ENCODE data around the gene SRSF7. TPM values are rescaled to one million over a fixed set of nuclear protein-coding genes. Genes with fewer than 3 reads are reported as not detected.
"Not testable (repeated sequence)": the region's sequence is repeated elsewhere in the genome, so short reads cannot be mapped to it uniquely, and the experiment has no call there.

Gene SRSF7
- polyA plus RNA-seq, 4 donors, result 209 to 259 (median 233) TPM

DNA sequence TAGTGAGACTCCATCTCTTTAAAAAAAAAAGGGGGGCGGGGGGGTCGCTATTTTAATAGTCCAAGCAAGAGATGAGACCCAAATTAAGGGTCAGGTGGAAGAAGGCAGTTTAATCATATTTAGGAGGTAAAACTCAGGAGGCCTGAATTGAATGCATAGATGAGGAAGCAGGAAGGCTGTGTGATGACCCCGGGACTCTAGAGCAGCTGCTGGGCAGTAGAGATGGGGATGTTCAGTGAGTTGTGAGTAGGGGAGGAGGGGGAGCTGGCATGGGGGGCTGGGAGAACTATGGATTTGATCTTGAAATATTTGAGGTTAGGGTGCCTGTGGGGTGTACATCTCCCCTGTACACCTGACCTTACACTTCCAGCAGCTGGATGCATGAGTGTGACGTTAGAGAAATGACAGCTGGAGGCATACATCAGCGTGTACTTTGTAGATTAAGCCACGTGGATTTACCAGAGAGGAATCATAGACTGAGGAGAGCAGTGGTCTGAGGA is 44.3 kb downstream of the SRSF7 start:
- no peak for DNase-seq (ENCODE audit: low read depth in 4 of 4, low spot score in 2 of 4)

DNA sequence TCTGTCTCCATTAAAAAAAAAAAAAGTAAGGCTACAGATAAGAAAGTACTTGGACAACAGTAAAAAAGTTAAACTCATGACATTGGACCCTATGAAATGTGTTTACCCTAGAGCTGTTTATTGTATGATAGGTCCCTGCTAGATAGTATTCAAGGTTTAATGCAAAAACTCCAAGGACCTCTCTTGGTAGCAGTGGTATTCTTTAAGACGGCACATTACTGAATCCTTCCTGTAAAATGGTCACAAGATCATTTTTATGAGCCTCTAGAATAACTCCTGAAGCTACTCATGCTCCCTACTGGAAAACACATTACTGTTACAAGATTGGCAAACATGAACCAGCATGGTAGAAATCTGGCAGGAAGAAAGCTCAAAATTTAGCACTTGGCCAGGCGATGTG is 46.5 kb downstream of the SRSF7 start:
- no peak for DNase-seq (ENCODE audit: low read depth in 4 of 4, low spot score in 2 of 4)

DNA sequence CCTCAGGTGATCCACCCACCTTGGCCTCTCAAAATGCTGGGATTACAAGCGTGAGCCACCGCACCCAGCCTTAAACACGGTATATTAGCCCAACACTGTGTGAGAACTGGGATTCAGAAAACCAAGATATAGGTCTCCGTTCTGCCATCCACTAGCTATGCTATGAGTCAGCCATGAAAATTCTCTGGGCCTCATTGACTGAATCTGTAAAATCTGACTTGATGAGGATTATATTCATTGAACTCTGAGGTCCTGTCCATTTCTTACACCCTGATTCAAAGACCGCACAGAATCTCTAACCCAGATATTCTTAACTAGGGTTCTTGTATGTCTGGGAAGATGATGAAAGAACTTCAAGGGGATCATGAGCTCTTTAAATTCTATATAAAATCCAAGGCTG is 47.8 kb downstream of the SRSF7 start:
- DNase-seq (ENCODE audit: low read depth in 4 of 4, low spot score in 2 of 4), result not testable (repeated sequence)

DNA sequence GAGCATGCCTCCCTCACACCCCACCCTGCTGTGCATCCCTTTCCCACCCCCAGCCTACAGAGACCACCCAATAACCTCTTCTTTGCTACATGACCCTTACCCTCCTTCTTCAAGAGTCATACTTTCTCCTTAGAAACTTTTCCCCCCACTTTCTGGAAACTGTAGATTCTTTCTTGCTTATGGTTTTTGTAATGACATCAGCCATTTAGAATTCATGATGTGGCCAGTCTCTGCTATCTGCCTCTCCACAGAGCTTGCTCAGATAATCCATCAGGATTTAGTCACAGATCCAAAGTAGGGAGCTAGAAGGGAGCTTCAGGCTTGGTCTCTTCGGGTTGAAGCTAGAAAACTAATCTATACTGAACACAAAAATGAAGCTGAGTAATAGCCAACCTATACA is 48.7 kb downstream of the SRSF7 start:
- no peak for DNase-seq (ENCODE audit: low read depth in 4 of 4, low spot score in 2 of 4)

DNA sequence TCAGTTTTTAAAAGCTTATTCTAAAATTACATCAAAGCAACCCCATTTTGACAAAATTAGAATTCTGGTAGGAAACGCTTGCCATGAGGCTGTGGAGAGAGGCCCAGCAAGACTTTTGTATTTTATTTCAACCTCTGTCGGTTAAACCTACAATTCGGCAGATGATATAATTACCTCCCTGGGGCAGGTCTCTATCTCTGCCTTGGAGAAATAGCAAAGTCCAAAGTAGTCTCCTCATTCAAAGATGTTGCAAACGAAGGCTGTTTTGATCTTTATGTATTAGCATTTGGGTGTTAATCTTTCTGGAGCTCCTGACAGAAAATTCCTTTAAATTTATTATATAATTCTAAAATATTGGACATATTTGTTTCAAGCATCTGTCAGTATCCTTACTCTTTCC is 49.6 kb downstream of the SRSF7 start:
- DNase-seq (ENCODE audit: low read depth in 4 of 4, low spot score in 2 of 4), result no peak

DNA sequence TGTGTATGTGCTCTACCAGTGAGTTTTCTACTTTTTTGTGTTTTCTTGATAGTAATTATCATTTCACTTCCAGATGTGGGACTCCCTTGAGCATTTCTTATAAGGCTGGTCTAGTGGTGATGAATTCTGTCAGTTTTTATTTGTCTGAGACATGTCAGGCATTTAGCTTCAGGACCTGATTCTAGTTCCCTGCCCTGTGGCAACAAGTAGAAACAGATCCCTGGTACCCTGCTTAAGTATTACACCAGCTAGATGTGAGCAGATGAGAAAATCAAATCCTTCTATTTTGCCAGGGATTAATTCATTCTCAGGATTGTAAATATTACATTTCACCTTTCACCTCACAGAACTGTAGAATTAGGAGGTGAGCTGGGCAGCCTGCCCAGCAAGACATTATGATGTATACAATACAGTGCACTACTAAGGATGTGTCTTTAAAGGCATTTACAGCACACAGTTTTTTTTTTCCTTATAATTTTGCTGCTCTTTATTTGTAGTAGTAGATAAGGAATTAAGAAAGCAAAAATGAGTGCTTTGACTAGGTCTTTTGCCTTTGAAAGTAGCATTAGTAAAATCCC is 50.2 kb downstream of the SRSF7 start:
- no peak for DNase-seq (ENCODE audit: low read depth in 4 of 4, low spot score in 2 of 4)

DNA sequence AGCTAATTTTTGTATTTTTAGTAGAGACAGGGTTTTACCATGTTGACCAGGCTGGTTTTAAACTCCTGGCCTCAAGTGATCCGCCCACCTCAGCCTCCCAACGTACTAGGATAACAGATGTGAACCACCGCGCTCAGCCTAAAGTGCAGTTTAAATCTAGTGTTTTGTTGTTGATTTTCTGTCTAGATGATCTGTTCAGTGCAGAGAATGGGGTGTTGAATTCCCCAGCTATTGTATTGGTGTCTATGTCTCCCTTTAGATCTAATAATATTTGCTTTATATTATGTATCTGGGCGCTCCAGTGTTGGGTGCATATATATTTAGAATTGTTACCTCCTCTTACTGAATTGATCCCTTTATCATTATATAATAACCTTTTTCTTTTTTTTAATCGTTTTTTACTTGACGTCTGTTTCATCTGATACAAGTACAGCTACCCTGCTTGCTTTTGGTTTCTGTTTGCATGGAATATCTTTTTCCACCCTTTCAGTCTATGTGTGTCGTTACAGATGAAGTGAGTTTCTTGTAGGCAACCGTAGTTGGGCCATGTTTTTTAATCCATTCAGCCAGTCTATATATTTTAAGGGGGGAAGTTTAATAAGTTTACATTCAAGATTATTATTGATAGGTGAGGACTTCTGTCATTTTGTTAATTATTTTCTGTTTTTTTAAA is 50.9 kb downstream of the SRSF7 start:
- no peak for DNase-seq (ENCODE audit: low read depth in 4 of 4, low spot score in 2 of 4)

DNA sequence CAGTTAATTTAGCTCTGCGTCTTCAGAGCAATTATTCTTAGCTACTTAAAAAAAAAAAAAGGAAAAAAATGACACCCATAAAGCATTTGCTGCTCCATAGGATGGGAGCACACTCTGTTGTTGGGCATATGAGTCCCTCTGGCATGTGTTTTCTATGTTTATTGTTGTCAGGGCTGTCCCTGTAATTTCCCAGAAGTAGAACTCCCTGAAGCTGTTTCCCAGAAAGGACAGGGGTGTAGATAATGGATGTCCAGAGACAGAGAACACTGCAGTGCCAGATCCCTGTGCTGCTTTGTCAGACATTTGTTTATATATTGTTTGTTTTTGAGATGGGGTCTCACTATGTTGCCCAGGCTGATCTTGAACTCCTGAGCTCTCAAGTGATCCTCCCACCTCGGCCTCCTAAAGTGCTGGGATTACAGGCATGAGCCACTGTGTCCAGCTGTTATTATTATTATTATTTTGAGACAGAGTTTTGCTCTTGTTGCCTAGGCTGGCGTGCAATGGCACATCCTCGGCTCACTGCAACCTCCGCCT is 52.6 kb downstream of the SRSF7 start:
- no peak for DNase-seq (ENCODE audit: low read depth in 4 of 4, low spot score in 2 of 4)

DNA sequence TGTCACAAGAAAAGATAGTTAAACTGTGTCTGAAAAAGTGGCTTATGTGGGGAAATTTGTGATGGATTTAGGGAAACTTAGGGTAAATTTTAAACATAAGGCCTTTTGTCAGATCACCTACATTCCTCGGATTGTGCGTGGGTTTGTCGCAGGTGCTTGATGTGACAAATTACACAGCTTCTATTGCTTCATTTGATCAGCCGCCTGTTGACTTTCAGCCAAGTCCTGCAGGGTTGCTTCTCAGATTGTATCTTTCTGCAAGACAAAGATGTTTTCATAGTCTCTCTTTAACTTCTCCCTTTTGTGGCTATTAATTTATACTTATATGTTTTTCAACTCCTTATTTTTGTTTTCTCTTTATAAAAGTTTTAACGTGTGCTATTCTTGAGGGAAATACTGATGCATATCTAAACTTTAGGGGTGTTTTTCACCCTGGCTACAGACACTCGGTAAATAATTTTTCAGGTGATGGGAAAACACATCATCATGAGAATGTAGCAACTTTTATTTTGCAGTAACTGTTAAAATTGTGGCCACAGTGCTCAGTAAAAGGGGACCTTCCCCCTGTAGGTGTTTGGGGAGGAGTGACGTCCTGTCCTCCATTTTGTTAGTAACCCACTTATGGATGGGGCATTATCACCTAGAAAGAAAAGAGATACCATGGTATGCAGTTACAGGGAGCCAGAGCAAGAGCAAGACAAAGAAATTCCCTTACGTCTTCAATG is 53.9 kb downstream of the SRSF7 start:
- no peak for DNase-seq (ENCODE audit: low read depth in 4 of 4, low spot score in 2 of 4)

Other genes with a start within 250 kb of the SRSF7 start
- 10 to 100 TPM; 71.9 to 81.9 (median 74.5) TPM for gene HNRNPLL, start 148.4 kb downstream of the SRSF7 start, polyA plus RNA-seq (ENCODE audit: insufficient read length in 4 of 4)
- 10 to 100 TPM; 44.8 to 59.6 (median 55.2) TPM for gene GALM, start 85.2 kb downstream of the SRSF7 start, polyA plus RNA-seq (ENCODE audit: insufficient read length in 4 of 4)
- 10 to 100 TPM; 20.9 to 26.3 (median 21.1) TPM for gene GEMIN6, start 26.8 kb upstream of the SRSF7 start, polyA plus RNA-seq (ENCODE audit: insufficient read length in 4 of 4)
- 10 to 100 TPM; 30.1 to 51.0 (median 37.5) TPM for gene DHX57, start 124.6 kb upstream of the SRSF7 start, polyA plus RNA-seq (ENCODE audit: insufficient read length in 4 of 4)
- gene MORN2, start 124.6 kb upstream of the SRSF7 start, polyA plus RNA-seq (ENCODE audit: insufficient read length in 4 of 4), result 10 to 100 TPM; 44.0 to 61.9 (median 48.6) TPM
- gene ARHGEF33, start 138.5 kb upstream of the SRSF7 start, polyA plus RNA-seq (ENCODE audit: insufficient read length in 4 of 4), result 1 to 10 TPM; 1.5 to 3.8 (median 2.4) TPM